Measurements from ENCODE around the gene TEKT5. TPM values are rescaled to one million over a fixed set of nuclear protein-coding genes. Genes with fewer than 3 reads are reported as not detected.

TEKT5 gene
- total and polyA plus RNA-seq, 4 experiments from 2014 or later: not detected

DNA sequence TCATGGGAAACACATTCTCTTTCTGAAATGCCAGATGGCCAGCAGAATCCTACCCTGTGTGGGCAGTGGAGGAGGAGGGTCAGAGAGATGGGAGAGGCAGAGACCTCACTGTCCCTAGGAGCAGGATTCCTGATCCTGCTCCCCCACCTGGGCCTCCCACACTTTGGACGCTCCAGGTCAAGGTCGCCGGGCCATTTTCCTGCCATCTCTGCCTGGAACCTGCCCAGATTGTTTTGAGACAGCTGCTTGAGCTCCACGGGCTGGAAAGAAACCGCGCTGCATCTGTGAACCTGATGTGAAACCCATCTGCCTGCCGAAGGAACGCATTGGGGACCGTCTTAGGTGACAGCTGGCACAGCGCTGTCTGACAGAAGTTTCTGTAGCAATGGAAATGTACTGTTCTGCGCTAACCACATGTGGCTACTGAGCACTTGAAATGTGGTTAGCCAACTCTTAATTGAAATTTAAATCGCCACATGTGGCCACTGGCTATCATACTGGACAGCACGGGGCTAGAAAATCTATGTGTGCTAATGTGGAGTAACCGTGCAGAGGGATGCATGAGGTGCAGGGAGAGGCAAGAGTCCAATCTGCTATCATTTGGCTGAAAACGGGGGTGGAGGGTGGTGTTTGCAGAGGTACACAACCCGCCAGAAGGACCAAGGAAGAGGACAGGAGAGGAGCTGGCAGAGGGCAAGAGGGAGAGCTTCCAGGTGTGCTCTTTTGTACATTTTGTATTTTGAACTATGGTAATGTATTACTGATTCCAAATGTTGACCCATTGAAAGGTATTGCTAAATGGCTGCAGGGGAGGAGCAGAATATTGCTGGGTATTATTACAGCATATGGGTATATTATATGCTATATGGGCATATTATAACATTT, 33.5 kb upstream of the TEKT5 start:
- no peak overlapping the region for H3K4me3 Mint-ChIP-seq
- no peaks in the 10 kb centered on the region for H3K9me3 Mint-ChIP-seq
- Histone ChIP-seq H3K36me3 (ENCODE audit: insufficient read depth, low read length) (no peaks in the 10 kb centered on the region), H3K9me3 (ENCODE audit: control insufficient read depth in 1 of 2, low read length in 2 of 2) (no peaks in the 10 kb centered on the region), H3K4me3 (ENCODE audit: low read length in 2 of 2) (no peak overlapping the region), H3K27ac (ENCODE audit: low read depth, low read length) (no peak overlapping the region), H3K4me1 (ENCODE audit: insufficient read depth, low read length) (no peaks in the 10 kb centered on the region), H3K27me3 (ENCODE audit: insufficient read depth, low read length) (no peaks in the 10 kb centered on the region)
- intact Hi-C loops (cut with micrococcal nuclease): no loop called here
- no peaks in the 10 kb centered on the region for H3K4me1 Mint-ChIP-seq
- peaks cover 0 to 3% of the 10 kb centered on the region in 2 donors for H3K36me3 Mint-ChIP-seq
- no peak for DNase-seq
- H3K27me3 Mint-ChIP-seq: peaks cover 0 to 5% of the 10 kb centered on the region in 2 donors
- POLR2A ChIA-PET (ENCODE audit: partially characterized antibody): no interaction called here
- CTCF ChIA-PET (ENCODE audit: partially characterized antibody): no interaction called here
- H3K27ac Mint-ChIP-seq: no peak overlapping the region

- no peaks in the 10 kb centered on the region for H3K27me3 ChIP-seq (ENCODE audit: insufficient read depth, low read length)
- no peaks in the 10 kb centered on the region for H3K9me3 Mint-ChIP-seq
- DNase-seq: no peak
- H3K36me3 ChIP-seq (ENCODE audit: insufficient read depth, low read length): no peaks in the 10 kb centered on the region
- ChIA-PET POLR2A (ENCODE audit: partially characterized antibody) (no interaction called here), CTCF (ENCODE audit: partially characterized antibody) (no interaction called here)
- no peak overlapping the region for H3K27ac Mint-ChIP-seq
- H3K9me3 ChIP-seq (ENCODE audit: control insufficient read depth in 1 of 2, low read length in 2 of 2): no peaks in the 10 kb centered on the region
- H3K4me1 Mint-ChIP-seq: no peaks in the 10 kb centered on the region
- H3K36me3 Mint-ChIP-seq: no peaks in the 10 kb centered on the region
- H3K27me3 Mint-ChIP-seq: peaks cover 4 to 17% of the 10 kb centered on the region in 2 donors
- no peak overlapping the region for H3K27ac ChIP-seq (ENCODE audit: low read depth, low read length)
- no peak overlapping the region for H3K4me3 Mint-ChIP-seq
- H3K4me1 ChIP-seq (ENCODE audit: insufficient read depth, low read length): no peaks in the 10 kb centered on the region
- intact Hi-C loops (cut with micrococcal nuclease): no loop called here
- H3K4me3 ChIP-seq (ENCODE audit: low read length in 2 of 2): no peak overlapping the region
Observed at GRCh38 chr16:10708969-10709368, 14.2 kb upstream of the TEKT5 start.

- Mint-ChIP-seq H3K4me1 (no peaks in the 10 kb centered on the region), H3K4me3 (no peak overlapping the region), H3K9me3 (no peaks in the 10 kb centered on the region), H3K27ac (no peak overlapping the region), H3K27me3 (peaks cover 7 to 9% of the 10 kb centered on the region in 2 donors), H3K36me3 (no peaks in the 10 kb centered on the region)
- H3K36me3 ChIP-seq (ENCODE audit: insufficient read depth, low read length): no peaks in the 10 kb centered on the region
- no peaks in the 10 kb centered on the region for H3K9me3 ChIP-seq (ENCODE audit: control insufficient read depth in 1 of 2, low read length in 2 of 2)
- H3K4me1 ChIP-seq (ENCODE audit: insufficient read depth, low read length): no peaks in the 10 kb centered on the region
- no peaks in the 10 kb centered on the region for H3K27me3 ChIP-seq (ENCODE audit: insufficient read depth, low read length)
- ChIA-PET POLR2A (ENCODE audit: partially characterized antibody) (no interaction called here), CTCF (ENCODE audit: partially characterized antibody) (no interaction called here)
- no peak for DNase-seq
- intact Hi-C loops (cut with micrococcal nuclease): no loop called here
- H3K4me3 ChIP-seq (ENCODE audit: low read length in 2 of 2): no peak overlapping the region
- H3K27ac ChIP-seq (ENCODE audit: low read depth, low read length): no peak overlapping the region
Observed at GRCh38 chr16:10699756-10700155, 5.0 kb upstream of the TEKT5 start.

DNA sequence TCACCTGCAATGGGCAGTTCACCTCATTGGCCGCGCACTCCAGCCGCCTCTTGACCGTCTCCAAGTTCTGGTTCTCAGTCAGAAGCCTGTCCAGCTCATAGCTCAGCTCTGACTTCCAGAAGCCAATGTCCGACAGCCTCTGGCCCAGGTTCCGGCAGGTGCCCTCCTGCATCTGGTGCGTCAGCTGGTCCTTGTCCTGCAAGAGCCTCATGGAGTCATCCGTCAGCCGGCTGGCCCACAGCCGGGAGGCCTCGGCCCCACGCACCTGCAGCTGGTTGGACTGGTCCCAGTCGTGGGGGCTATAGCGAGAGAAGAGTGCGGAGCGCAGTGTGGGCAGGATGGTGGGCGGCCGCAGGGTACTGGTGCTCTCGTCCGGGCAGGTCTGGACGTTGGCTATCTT, 424 bp downstream of the TEKT5 start:
- Mint-ChIP-seq H3K36me3 (no peaks in the 10 kb centered on the region), H3K9me3 (peaks cover 0 to 1% (median 0%) of the 10 kb centered on the region in 8 donors), H3K4me1 (no peaks in the 10 kb centered on the region), H3K4me3 (no peak overlapping the region), H3K27me3 (peaks cover 16 to 22% of the 10 kb centered on the region in 2 donors), H3K27ac (no peak overlapping the region)
- no peaks in the 10 kb centered on the region for H3K4me1 ChIP-seq (ENCODE audit: insufficient read depth, low read length)
- H3K4me3 ChIP-seq (ENCODE audit: low read length in 2 of 2): no peak overlapping the region
- no peaks in the 10 kb centered on the region for H3K36me3 ChIP-seq (ENCODE audit: insufficient read depth, low read length)
- ChIA-PET CTCF (ENCODE audit: partially characterized antibody) (no interaction called here), POLR2A (ENCODE audit: partially characterized antibody) (no interaction called here)
- no peak for DNase-seq
- H3K9me3 ChIP-seq (ENCODE audit: control insufficient read depth in 1 of 2, low read length in 2 of 2): no peaks in the 10 kb centered on the region
- H3K27ac ChIP-seq (ENCODE audit: low read depth, low read length): no peak overlapping the region
- intact Hi-C loops (cut with micrococcal nuclease): no loop called here
- H3K27me3 ChIP-seq (ENCODE audit: insufficient read depth, low read length): no peaks in the 10 kb centered on the region

DNA sequence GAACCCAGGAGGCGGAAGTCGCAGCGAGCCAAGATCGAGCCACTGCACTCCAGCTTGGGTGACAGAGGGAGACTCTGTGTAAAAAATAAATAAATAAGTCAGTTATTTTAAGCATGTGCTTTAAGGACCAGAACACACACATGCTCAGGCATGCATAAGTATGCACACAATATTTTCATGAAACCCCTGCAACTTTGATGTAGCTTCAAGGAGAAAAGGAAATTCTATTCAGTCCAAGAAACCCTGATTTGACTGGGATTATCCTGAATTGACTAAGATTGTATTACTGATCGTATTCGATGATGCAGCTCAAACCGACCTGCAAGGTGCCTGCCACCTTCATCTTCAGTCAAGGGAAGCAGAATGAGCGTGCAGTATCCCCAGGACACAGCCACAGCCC, 841 bp downstream of the TEKT5 start:
- CTCF ChIA-PET (ENCODE audit: partially characterized antibody): no interaction called here
- Histone ChIP-seq H3K9me3 (ENCODE audit: control insufficient read depth in 1 of 2, low read length in 2 of 2) (no peaks in the 10 kb centered on the region), H3K27me3 (ENCODE audit: insufficient read depth, low read length) (no peaks in the 10 kb centered on the region), H3K4me1 (ENCODE audit: insufficient read depth, low read length) (no peaks in the 10 kb centered on the region), H3K36me3 (ENCODE audit: insufficient read depth, low read length) (no peaks in the 10 kb centered on the region), H3K4me3 (ENCODE audit: low read length in 2 of 2) (no peak overlapping the region), H3K27ac (ENCODE audit: low read depth, low read length) (no peak overlapping the region)
- Mint-ChIP-seq H3K27me3 (peaks cover 16 to 22% of the 10 kb centered on the region in 2 donors), H3K27ac (no peak overlapping the region), H3K36me3 (no peaks in the 10 kb centered on the region), H3K4me3 (no peak overlapping the region), H3K9me3 (peaks cover 0 to 1% (median 0%) of the 10 kb centered on the region in 8 donors), H3K4me1 (no peaks in the 10 kb centered on the region)
- POLR2A ChIA-PET (ENCODE audit: partially characterized antibody): no interaction called here
- DNase-seq: no peak
- intact Hi-C loops (cut with micrococcal nuclease): no loop called here

- no peaks in the 10 kb centered on the region for H3K36me3 Mint-ChIP-seq
- H3K27me3 Mint-ChIP-seq: peaks cover 21 to 25% of the 10 kb centered on the region in 2 donors
- Histone ChIP-seq H3K27me3 (ENCODE audit: insufficient read depth, low read length) (no peaks in the 10 kb centered on the region), H3K9me3 (ENCODE audit: control insufficient read depth in 1 of 2, low read length in 2 of 2) (no peaks in the 10 kb centered on the region), H3K4me1 (ENCODE audit: insufficient read depth, low read length) (no peaks in the 10 kb centered on the region), H3K27ac (ENCODE audit: low read depth, low read length) (no peak overlapping the region), H3K4me3 (ENCODE audit: low read length in 2 of 2) (no peak overlapping the region), H3K36me3 (ENCODE audit: insufficient read depth, low read length) (no peaks in the 10 kb centered on the region)
- H3K27ac Mint-ChIP-seq: no peak overlapping the region
- POLR2A ChIA-PET (ENCODE audit: partially characterized antibody): no interaction called here
- no peak overlapping the region for H3K4me3 Mint-ChIP-seq
- peaks cover 0 to 1% (median 0%) of the 10 kb centered on the region in 8 donors for H3K9me3 Mint-ChIP-seq
- intact Hi-C loops (cut with micrococcal nuclease): no loop called here
- DNase-seq: no peak
- no peaks in the 10 kb centered on the region for H3K4me1 Mint-ChIP-seq
- CTCF ChIA-PET (ENCODE audit: partially characterized antibody): no interaction called here
Observed at GRCh38 chr16:10692470-10692869, 2.3 kb downstream of the TEKT5 start.

GRCh38 chr16:10688726-10689125, 6.0 kb downstream of the TEKT5 start:
- Histone ChIP-seq H3K4me3 (ENCODE audit: low read length in 2 of 2) (no peak overlapping the region), H3K9me3 (ENCODE audit: control insufficient read depth in 1 of 2, low read length in 2 of 2) (no peaks in the 10 kb centered on the region), H3K4me1 (ENCODE audit: insufficient read depth, low read length) (no peaks in the 10 kb centered on the region), H3K27ac (ENCODE audit: low read depth, low read length) (no peak overlapping the region), H3K36me3 (ENCODE audit: insufficient read depth, low read length) (no peaks in the 10 kb centered on the region), H3K27me3 (ENCODE audit: insufficient read depth, low read length) (no peaks in the 10 kb centered on the region)
- peaks cover 18 to 22% of the 10 kb centered on the region in 2 donors for H3K27me3 Mint-ChIP-seq
- CTCF ChIA-PET (ENCODE audit: partially characterized antibody): no interaction called here
- POLR2A ChIA-PET (ENCODE audit: partially characterized antibody): no interaction called here
- H3K4me1 Mint-ChIP-seq: no peaks in the 10 kb centered on the region
- H3K27ac Mint-ChIP-seq: no peak overlapping the region
- no peaks in the 10 kb centered on the region for H3K36me3 Mint-ChIP-seq
- intact Hi-C loops (cut with micrococcal nuclease): no loop called here
- no peak for DNase-seq
- peaks cover 0 to 2% (median 0%) of the 10 kb centered on the region in 8 donors for H3K9me3 Mint-ChIP-seq
- H3K4me3 Mint-ChIP-seq: no peak overlapping the region

Measured in CD4-positive, alpha-beta memory T cell (primary cell).